H1 (cell line): ENCODE data around the gene NIPAL1. TPM values are rescaled to one million over a fixed set of nuclear protein-coding genes. Genes with fewer than 3 reads are reported as not detected.

Source experiments
- polyA plus RNA-seq, 7 experiments: library from polyadenylated mRNA; depleted of rRNA in 3 of 7; stranded (reverse) in 5 of 7; unstranded in 2 of 7; fragments of >200 nt in 5 of 7; fragments of 200-250 nt in 2 of 7; gene quantifications; 1 replicate in 5 of 7; 2 replicates in 1 of 7; 4 replicates in 1 of 7; pipeline versions ENCODE4 v1.2.1 to v1.2.3, GENCODE V29; 2011 to 2013; ENCODE audit warnings: missing spikeins in 2 of 7, mixed read lengths in 2 of 7
- total RNA-seq: library from RNA; stranded (reverse); fragmentation: NEBNext Ultra II Directional; extraction: Animal tissue kit (Norgen Biotek cat#: 25700); gene quantifications from 2 replicates; pipeline ENCODE4 v1.2.1, GENCODE V29; 2021
- TF ChIP-seq, protein P1 (sequence below), 3 experiments: IDR thresholded peaks; 1 replicate in 2 of 3; 2 replicates in 1 of 3; pipeline versions ENCODE4 v1.5.1 to v1.6.1; 2011; ENCODE audit warnings: low read length in 3 of 3, mild to moderate bottlenecking in 3 of 3, inconsistent platforms in 2 of 3, low read depth in 1 of 3, moderate library complexity in 1 of 3; ENCODE audit not compliant: insufficient read depth in 1 of 3; ENCODE audit errors: control extremely low read depth in 1 of 3

Gene NIPAL1
- total and polyA plus RNA-seq, 2 of the 8 experiments (the other 6 are each of a cell fraction or from before 2014, with no cell fraction given) = 1.4 to 4.9 TPM

DNA sequence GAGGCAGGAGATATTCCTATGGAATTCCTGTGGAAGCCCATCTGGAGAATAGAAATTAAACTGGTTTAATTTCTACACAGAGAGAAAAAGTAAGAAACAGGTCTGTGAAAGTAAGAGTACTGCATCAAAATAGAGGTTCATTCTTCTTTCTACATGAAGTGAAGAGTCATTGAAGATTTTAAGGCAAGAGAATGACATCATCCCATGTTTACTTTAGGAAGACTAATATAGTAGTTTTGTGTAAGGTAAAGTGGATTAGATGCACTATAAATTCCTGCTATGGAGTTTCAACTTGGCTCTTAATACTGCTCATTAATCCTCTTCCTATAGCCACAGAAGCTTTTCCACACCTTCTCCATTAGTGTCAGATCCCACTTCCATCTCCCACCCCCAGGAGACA, 47.7 kb upstream of the NIPAL1 start (continued):
- TF ChIP-seq, protein P1, sequence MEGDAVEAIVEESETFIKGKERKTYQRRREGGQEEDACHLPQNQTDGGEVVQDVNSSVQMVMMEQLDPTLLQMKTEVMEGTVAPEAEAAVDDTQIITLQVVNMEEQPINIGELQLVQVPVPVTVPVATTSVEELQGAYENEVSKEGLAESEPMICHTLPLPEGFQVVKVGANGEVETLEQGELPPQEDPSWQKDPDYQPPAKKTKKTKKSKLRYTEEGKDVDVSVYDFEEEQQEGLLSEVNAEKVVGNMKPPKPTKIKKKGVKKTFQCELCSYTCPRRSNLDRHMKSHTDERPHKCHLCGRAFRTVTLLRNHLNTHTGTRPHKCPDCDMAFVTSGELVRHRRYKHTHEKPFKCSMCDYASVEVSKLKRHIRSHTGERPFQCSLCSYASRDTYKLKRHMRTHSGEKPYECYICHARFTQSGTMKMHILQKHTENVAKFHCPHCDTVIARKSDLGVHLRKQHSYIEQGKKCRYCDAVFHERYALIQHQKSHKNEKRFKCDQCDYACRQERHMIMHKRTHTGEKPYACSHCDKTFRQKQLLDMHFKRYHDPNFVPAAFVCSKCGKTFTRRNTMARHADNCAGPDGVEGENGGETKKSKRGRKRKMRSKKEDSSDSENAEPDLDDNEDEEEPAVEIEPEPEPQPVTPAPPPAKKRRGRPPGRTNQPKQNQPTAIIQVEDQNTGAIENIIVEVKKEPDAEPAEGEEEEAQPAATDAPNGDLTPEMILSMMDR (IDR thresholded peaks at IDR 0.05; ENCODE audit: control extremely low read depth in 1 of 3, insufficient read depth in 1 of 3, low read depth in 1 of 3, low read length in 3 of 3) = no peak
